ENCODE results near the gene ERG28. TPM values are rescaled to one million over a fixed set of nuclear protein-coding genes. Genes with fewer than 3 reads are reported as not detected.
"Not testable (repeated sequence)": the region's sequence is repeated elsewhere in the genome, so short reads cannot be mapped to it uniquely, and the experiment has no call there.

The ERG28 gene
- total RNA-seq, 2 experiments from 2014 or later, result 9.8 to 24.0 TPM

DNA sequence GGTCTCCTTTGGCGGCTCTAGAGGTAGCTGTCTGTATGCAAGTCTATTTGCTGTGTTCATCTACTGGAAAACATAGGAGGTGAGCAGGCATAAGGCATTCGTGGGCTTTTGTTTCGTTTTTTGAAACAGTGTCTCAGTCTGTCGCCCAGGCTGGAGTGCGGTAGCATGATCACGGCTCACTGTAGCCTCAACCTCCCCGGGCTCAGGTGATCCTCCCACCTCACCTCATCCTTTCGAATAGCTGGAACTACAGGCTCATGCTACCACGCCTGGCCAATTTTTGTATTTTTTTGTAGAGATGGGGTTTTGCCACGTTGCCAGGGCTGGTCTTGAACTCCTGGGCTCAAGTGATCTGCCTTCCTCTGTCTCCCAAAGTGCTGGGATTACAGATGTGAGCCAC is 54.8 kb downstream of the ERG28 start:
- ChIA-PET CTCF (ENCODE audit: unreplicated experiment) (no interaction called here), POLR2A (interaction anchor here (0.7 kb wide), 1 partner anchor 35 kb away, joined by 3 read pairs; no protein-coding TSS in a partner anchor)
- TF ChIP-seq, protein P1, sequence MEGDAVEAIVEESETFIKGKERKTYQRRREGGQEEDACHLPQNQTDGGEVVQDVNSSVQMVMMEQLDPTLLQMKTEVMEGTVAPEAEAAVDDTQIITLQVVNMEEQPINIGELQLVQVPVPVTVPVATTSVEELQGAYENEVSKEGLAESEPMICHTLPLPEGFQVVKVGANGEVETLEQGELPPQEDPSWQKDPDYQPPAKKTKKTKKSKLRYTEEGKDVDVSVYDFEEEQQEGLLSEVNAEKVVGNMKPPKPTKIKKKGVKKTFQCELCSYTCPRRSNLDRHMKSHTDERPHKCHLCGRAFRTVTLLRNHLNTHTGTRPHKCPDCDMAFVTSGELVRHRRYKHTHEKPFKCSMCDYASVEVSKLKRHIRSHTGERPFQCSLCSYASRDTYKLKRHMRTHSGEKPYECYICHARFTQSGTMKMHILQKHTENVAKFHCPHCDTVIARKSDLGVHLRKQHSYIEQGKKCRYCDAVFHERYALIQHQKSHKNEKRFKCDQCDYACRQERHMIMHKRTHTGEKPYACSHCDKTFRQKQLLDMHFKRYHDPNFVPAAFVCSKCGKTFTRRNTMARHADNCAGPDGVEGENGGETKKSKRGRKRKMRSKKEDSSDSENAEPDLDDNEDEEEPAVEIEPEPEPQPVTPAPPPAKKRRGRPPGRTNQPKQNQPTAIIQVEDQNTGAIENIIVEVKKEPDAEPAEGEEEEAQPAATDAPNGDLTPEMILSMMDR (conservative IDR thresholded peaks at IDR 0.05; ENCODE audit: low read length), result no peak
- TF ChIP-seq EZH2phosphoT487 (IDR thresholded peaks at IDR 0.05; ENCODE audit: borderline replicate concordance, low read depth, low read length), result no peak
- no peak for DNase-seq (ENCODE audit: low spot score)
- H3K4me3 ChIP-seq (ENCODE audit: low read depth, low read length, poor library complexity, severe bottlenecking), result no peak overlapping the region
- H2AFZ ChIP-seq (ENCODE audit: low read length), result no peak overlapping the region
- no peaks in the 10 kb centered on the region for H3K4me1 ChIP-seq (ENCODE audit: insufficient read depth, low read length, poor library complexity, severe bottlenecking)
- H3K9me2 ChIP-seq (ENCODE audit: insufficient read depth, low read length), result no peaks in the 10 kb centered on the region
- intact Hi-C loops (cut with micrococcal nuclease; ENCODE audit: unreplicated experiment), result no loop called here
- BruUV-seq (replicated peaks), result no TSS peak
- H3K9me3 ChIP-seq (ENCODE audit: low read length), result no peaks in the 10 kb centered on the region
- no peaks in the 10 kb centered on the region for H3K79me2 ChIP-seq (ENCODE audit: insufficient read depth, low read depth, low read length)
- no peak overlapping the region for H3K27ac ChIP-seq (ENCODE audit: low read depth, low read length, poor library complexity, severe bottlenecking)
- no peak overlapping the region for H3K4me2 ChIP-seq (ENCODE audit: low read length)
- no peaks in the 10 kb centered on the region for H3K36me3 ChIP-seq (ENCODE audit: insufficient read depth, low read length)
- no peaks in the 10 kb centered on the region for H4K20me1 ChIP-seq (ENCODE audit: insufficient read depth, low read length)

DNA sequence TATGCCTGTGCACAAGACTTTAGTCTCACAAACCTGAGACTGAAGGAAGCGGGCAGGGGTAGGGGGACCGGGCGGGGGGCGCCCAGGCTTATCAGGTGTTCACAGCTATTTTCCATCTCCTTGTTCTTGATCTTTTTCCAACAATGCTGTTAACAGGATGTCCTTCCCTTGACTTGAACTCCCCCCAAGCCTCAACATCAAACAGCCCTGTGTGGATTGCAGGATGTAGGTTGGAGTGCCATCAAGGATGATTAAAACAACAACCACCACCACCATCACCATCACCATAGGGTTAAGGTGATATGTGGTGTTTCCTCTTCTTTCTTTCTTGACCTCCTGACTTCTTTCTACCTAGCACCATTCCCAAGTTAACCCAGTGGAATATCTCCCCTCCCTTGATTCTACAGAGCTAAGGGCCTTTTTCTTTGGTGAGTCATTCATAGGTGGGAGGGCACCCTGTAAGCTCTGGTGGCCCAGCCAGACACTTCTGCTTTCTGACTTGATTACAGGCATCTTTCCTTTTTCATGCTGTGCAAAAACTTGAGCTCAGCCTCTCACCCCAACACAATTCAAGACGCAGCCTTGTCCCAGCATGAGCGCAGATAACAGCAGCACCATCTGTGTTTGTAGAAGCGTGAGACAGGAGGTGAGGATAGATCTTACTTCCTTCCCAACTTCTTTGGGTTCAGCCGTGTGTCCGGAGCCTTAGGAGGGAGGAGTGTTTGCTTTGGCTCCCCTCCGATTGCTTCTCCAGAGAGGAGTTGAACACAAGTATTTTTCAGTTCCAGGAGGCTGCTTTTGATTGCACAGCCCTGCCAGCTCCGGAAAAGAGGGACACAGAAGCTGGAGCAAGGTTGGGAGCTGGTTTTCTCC is 55.5 kb downstream of the ERG28 start:
- POLR2A ChIA-PET, result no interaction called here
- Histone ChIP-seq H3K4me3 (ENCODE audit: low read depth, low read length, poor library complexity, severe bottlenecking) (no peak overlapping the region), H3K9me3 (ENCODE audit: low read length) (no peaks in the 10 kb centered on the region), H3K79me2 (ENCODE audit: insufficient read depth, low read depth, low read length) (no peaks in the 10 kb centered on the region), H3K4me1 (ENCODE audit: insufficient read depth, low read length, poor library complexity, severe bottlenecking) (no peaks in the 10 kb centered on the region), H3K4me2 (ENCODE audit: low read length) (no peak overlapping the region), H3K36me3 (ENCODE audit: insufficient read depth, low read length) (no peaks in the 10 kb centered on the region), H4K20me1 (ENCODE audit: insufficient read depth, low read length) (no peaks in the 10 kb centered on the region), H3K9me2 (ENCODE audit: insufficient read depth, low read length) (no peaks in the 10 kb centered on the region), H3K27ac (ENCODE audit: low read depth, low read length, poor library complexity, severe bottlenecking) (no peak overlapping the region), H2AFZ (ENCODE audit: low read length) (no peak overlapping the region)
- no peak for DNase-seq (ENCODE audit: low spot score)
- TF ChIP-seq, protein P1 (conservative IDR thresholded peaks at IDR 0.05; ENCODE audit: low read length), result no peak
- TF ChIP-seq EZH2phosphoT487 (IDR thresholded peaks at IDR 0.05; ENCODE audit: borderline replicate concordance, low read depth, low read length), result no peak
- intact Hi-C loops (cut with micrococcal nuclease; ENCODE audit: unreplicated experiment), result no loop called here
- BruUV-seq (replicated peaks), result no TSS peak
- CTCF ChIA-PET (ENCODE audit: unreplicated experiment), result no interaction called here

DNA sequence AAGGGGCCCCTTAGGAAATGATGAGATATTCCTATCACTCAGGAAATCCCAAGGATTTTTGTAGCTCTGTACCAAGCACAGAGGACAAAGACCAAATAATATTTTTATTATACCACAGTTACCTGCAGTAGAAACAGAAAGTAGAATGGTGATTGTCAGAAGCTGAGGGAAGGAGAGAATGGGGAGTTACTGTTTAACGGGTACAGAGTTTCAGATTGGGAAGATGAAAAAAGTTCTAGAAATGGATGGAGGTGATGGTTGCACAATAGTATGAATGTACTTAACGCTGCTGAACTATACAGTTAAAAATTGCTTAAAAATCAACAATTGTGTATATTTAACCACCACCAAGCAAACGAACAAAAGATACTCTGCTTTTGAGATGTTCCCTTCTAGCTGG is 58.2 kb downstream of the ERG28 start:
- no TSS peak for BruUV-seq (replicated peaks)
- POLR2A ChIA-PET, result no interaction called here
- H3K4me3 ChIP-seq (ENCODE audit: low read depth, low read length, poor library complexity, severe bottlenecking), result no peak overlapping the region
- no peaks in the 10 kb centered on the region for H3K79me2 ChIP-seq (ENCODE audit: insufficient read depth, low read depth, low read length)
- no peaks in the 10 kb centered on the region for H3K4me1 ChIP-seq (ENCODE audit: insufficient read depth, low read length, poor library complexity, severe bottlenecking)
- H3K27ac ChIP-seq (ENCODE audit: low read depth, low read length, poor library complexity, severe bottlenecking), result no peak overlapping the region
- H3K9me3 ChIP-seq (ENCODE audit: low read length), result no peaks in the 10 kb centered on the region
- no peak overlapping the region for H3K4me2 ChIP-seq (ENCODE audit: low read length)
- H4K20me1 ChIP-seq (ENCODE audit: insufficient read depth, low read length), result no peaks in the 10 kb centered on the region
- H3K9me2 ChIP-seq (ENCODE audit: insufficient read depth, low read length), result no peaks in the 10 kb centered on the region
- no peak for DNase-seq (ENCODE audit: low spot score)
- intact Hi-C loops (cut with micrococcal nuclease; ENCODE audit: unreplicated experiment), result no loop called here
- TF ChIP-seq, protein P1 (conservative IDR thresholded peaks at IDR 0.05; ENCODE audit: low read length), result no peak
- no peak for TF ChIP-seq EZH2phosphoT487 (IDR thresholded peaks at IDR 0.05; ENCODE audit: borderline replicate concordance, low read depth, low read length)
- H2AFZ ChIP-seq (ENCODE audit: low read length), result no peak overlapping the region
- no peaks in the 10 kb centered on the region for H3K36me3 ChIP-seq (ENCODE audit: insufficient read depth, low read length)
- CTCF ChIA-PET (ENCODE audit: unreplicated experiment), result no interaction called here

DNA sequence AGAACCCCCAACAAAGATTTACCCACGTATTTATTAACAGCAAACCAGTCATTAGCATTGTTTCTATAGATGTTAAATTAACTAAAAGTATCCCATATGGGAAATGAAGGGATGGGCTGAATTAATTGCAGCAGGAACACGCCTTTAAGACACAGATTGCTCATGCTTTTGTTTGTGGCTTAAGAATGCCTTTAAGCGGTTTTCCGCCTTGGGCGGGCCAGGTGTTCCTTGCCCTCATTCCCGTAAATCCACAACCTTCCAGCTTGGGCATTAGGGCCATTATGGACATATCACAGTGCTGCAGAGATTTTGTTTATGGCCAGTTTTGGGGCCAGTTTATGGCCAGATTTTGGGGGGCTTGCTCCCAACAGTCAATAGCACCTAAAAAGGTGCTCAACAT is 59.6 kb downstream of the ERG28 start:
- H3K9me2 ChIP-seq (ENCODE audit: insufficient read depth, low read length); H2AFZ ChIP-seq (ENCODE audit: low read length); H3K36me3 ChIP-seq (ENCODE audit: insufficient read depth, low read length); H3K4me3 ChIP-seq (ENCODE audit: low read depth, low read length, poor library complexity, severe bottlenecking); BruUV-seq (replicated peaks); DNase-seq (ENCODE audit: low spot score); H3K79me2 ChIP-seq (ENCODE audit: insufficient read depth, low read depth, low read length); CTCF ChIA-PET (ENCODE audit: unreplicated experiment); H3K27ac ChIP-seq (ENCODE audit: low read depth, low read length, poor library complexity, severe bottlenecking); intact Hi-C loops (cut with micrococcal nuclease; ENCODE audit: unreplicated experiment); H4K20me1 ChIP-seq (ENCODE audit: insufficient read depth, low read length); H3K4me1 ChIP-seq (ENCODE audit: insufficient read depth, low read length, poor library complexity, severe bottlenecking); H3K9me3 ChIP-seq (ENCODE audit: low read length); H3K4me2 ChIP-seq (ENCODE audit: low read length): not testable (repeated sequence)
- POLR2A ChIA-PET, result interaction anchor here (0.6 to 0.9 kb wide), 2 partner anchors 16 to 330 kb away, joined by 3 to 6 read pairs; no protein-coding TSS in a partner anchor
